ENCODE data around the gene ASB6.

The ASB6 gene

GRCh38 chr9:129612815-129613519, 29.0 kb downstream of the ASB6 start:
- peaks cover 25% of the 10 kb centered on the region for H3K4me1 Mint-ChIP-seq
- H3K4me3 Mint-ChIP-seq = no peak overlapping the region
- no peak overlapping the region for H3K27ac Mint-ChIP-seq
- peaks cover 6% of the 10 kb centered on the region for H3K36me3 Mint-ChIP-seq
- ATAC-seq (no peak), DNase-seq (ENCODE audit: low spot score in 2 of 2) (no peak)
- H3K9me3 Mint-ChIP-seq = no peaks in the 10 kb centered on the region

- Mint-ChIP-seq H3K4me1 (peaks cover 33% of the 10 kb centered on the region), H3K9me3 (no peaks in the 10 kb centered on the region), H3K36me3 (peaks cover 10% of the 10 kb centered on the region), H3K4me3 (no peak overlapping the region), H3K27ac (no peak overlapping the region)
- no peak for ATAC-seq
- DNase-seq (ENCODE audit: low spot score in 2 of 2) = no peak
Measured at GRCh38 chr9:129612123-129612522, 29.8 kb downstream of the ASB6 start.

GRCh38 chr9:129611307-129611800, 30.6 kb downstream of the ASB6 start:
- Mint-ChIP-seq H3K27ac (peak overlapping the region; percentile 93), H3K4me1 (peaks cover 40% of the 10 kb centered on the region), H3K9me3 (no peaks in the 10 kb centered on the region), H3K4me3 (peak overlapping the region; percentile 86), H3K36me3 (peaks cover 10% of the 10 kb centered on the region)
- DNase-seq (ENCODE audit: low spot score in 2 of 2) = no peak
- ATAC-seq = no peak

- peaks cover 47% of the 10 kb centered on the region for H3K4me1 Mint-ChIP-seq
- H3K36me3 Mint-ChIP-seq = peaks cover 10% of the 10 kb centered on the region
- DNase-seq (ENCODE audit: low spot score in 2 of 2) = peak; percentile 70 to 84
- H3K27ac Mint-ChIP-seq = peak overlapping the region; percentile 93
- peak overlapping the region; percentile 86 for H3K4me3 Mint-ChIP-seq
- no peaks in the 10 kb centered on the region for H3K9me3 Mint-ChIP-seq
- ATAC-seq = peak; percentile 73
Measured at GRCh38 chr9:129610473-129611306, 31.3 kb downstream of the ASB6 start.

- peaks cover 49% of the 10 kb centered on the region for H3K4me1 Mint-ChIP-seq
- ATAC-seq = peak; percentile 8
- H3K36me3 Mint-ChIP-seq = peaks cover 10% of the 10 kb centered on the region
- H3K4me3 Mint-ChIP-seq = peak overlapping the region; percentile 86
- H3K27ac Mint-ChIP-seq = peak overlapping the region; percentile 90
- no peak for DNase-seq (ENCODE audit: low spot score in 2 of 2)
- H3K9me3 Mint-ChIP-seq = no peaks in the 10 kb centered on the region
Measured at GRCh38 chr9:129610213-129610472, 31.8 kb downstream of the ASB6 start.

- peak overlapping the region; percentile 86 for H3K4me3 Mint-ChIP-seq
- ATAC-seq = peak; percentile 67
- peak overlapping the region; percentile 90 for H3K27ac Mint-ChIP-seq
- H3K9me3 Mint-ChIP-seq = no peaks in the 10 kb centered on the region
- peak in 1 of 2 donors; percentile 73 for DNase-seq (ENCODE audit: low spot score in 2 of 2)
- H3K4me1 Mint-ChIP-seq = peaks cover 54% of the 10 kb centered on the region
- H3K36me3 Mint-ChIP-seq = peaks cover 10% of the 10 kb centered on the region
Measured at GRCh38 chr9:129609486-129610212, 32.3 kb downstream of the ASB6 start.

- DNase-seq (ENCODE audit: low spot score in 2 of 2) (no peak), ATAC-seq (no peak)
- Mint-ChIP-seq H3K27ac (peak overlapping the region; percentile 48), H3K9me3 (no peaks in the 10 kb centered on the region), H3K36me3 (peaks cover 10% of the 10 kb centered on the region), H3K4me1 (peaks cover 60% of the 10 kb centered on the region), H3K4me3 (peak overlapping the region; percentile 86)
Measured at GRCh38 chr9:129608561-129609481, 33.1 kb downstream of the ASB6 start.

- Mint-ChIP-seq H3K36me3 (peaks cover 10% of the 10 kb centered on the region), H3K27ac (peak overlapping the region; percentile 89), H3K4me3 (peak overlapping the region; percentile 22), H3K4me1 (peaks cover 72% of the 10 kb centered on the region), H3K9me3 (no peaks in the 10 kb centered on the region)
- DNase-seq (ENCODE audit: low spot score in 2 of 2) (no peak), ATAC-seq (no peak)
Measured at GRCh38 chr9:129607027-129607387, 34.9 kb downstream of the ASB6 start.

GRCh38 chr9:129606161-129607026, 35.6 kb downstream of the ASB6 start:
- H3K4me1 Mint-ChIP-seq = peaks cover 72% of the 10 kb centered on the region
- H3K4me3 Mint-ChIP-seq = peak overlapping the region; percentile 22
- H3K9me3 Mint-ChIP-seq = no peaks in the 10 kb centered on the region
- DNase-seq (ENCODE audit: low spot score in 2 of 2) (no peak), ATAC-seq (no peak)
- H3K27ac Mint-ChIP-seq = peak overlapping the region; percentile 89
- peaks cover 10% of the 10 kb centered on the region for H3K36me3 Mint-ChIP-seq

GRCh38 chr9:129604766-129605163, 37.2 kb downstream of the ASB6 start:
- ATAC-seq (no peak), DNase-seq (ENCODE audit: low spot score in 2 of 2) (no peak)
- no peak overlapping the region for H3K4me3 Mint-ChIP-seq
- H3K4me1 Mint-ChIP-seq = peaks cover 62% of the 10 kb centered on the region
- H3K27ac Mint-ChIP-seq = peak overlapping the region; percentile 67
- no peaks in the 10 kb centered on the region for H3K9me3 Mint-ChIP-seq
- peaks cover 5% of the 10 kb centered on the region for H3K36me3 Mint-ChIP-seq

GRCh38 chr9:129604056-129604765, 37.7 kb downstream of the ASB6 start:
- H3K36me3 Mint-ChIP-seq = peaks cover 5% of the 10 kb centered on the region
- H3K9me3 Mint-ChIP-seq = no peaks in the 10 kb centered on the region
- H3K4me1 Mint-ChIP-seq = peaks cover 57% of the 10 kb centered on the region
- H3K4me3 Mint-ChIP-seq = no peak overlapping the region
- DNase-seq (ENCODE audit: low spot score in 2 of 2) (no peak), ATAC-seq (no peak)
- H3K27ac Mint-ChIP-seq = peak overlapping the region; percentile 67

GRCh38 chr9:129602598-129603415, 39.1 kb downstream of the ASB6 start:
- Mint-ChIP-seq H3K4me3 (no peak overlapping the region), H3K27ac (peak overlapping the region; percentile 81), H3K9me3 (no peaks in the 10 kb centered on the region), H3K36me3 (peaks cover 10% of the 10 kb centered on the region), H3K4me1 (peaks cover 56% of the 10 kb centered on the region)
- DNase-seq (ENCODE audit: low spot score in 2 of 2) (no peak), ATAC-seq (peak; percentile 66)

Measured in stimulated activated effector memory CD8-positive, alpha-beta T cell treated with anti-CD3 and anti-CD28 coated beads, Interleukin-12 subunit alpha, Interleukin-12 subunit beta, amount 100 ng/mL, for 72 hours (primary cell).